Keratinocyte (primary cell): ENCODE results near the gene FUT4. TPM values are rescaled to one million over a fixed set of nuclear protein-coding genes. Genes with fewer than 3 reads are reported as not detected.

Experiments
- DNase-seq: peaks from one replicate; pipeline ENCODE4 v3.0.0-alpha.2; 2011; ENCODE audit warnings: low read depth, missing footprints, low spot score
- FAIRE-seq: peaks from 2 replicates; lab custom pipeline; 2011; peaks lifted over from hg19 to GRCh38; lab: Jason Lieb, UNC
- H2AFZ ChIP-seq: 2 replicates; pipeline ENCODE4 v1.6.0; 2012; ENCODE audit warnings: low read length, control low read depth, inconsistent platforms; ENCODE audit not compliant: control insufficient read depth
- H3K27ac ChIP-seq: 2 replicates; pipeline ENCODE4 v1.5.1; 2011; ENCODE audit warnings: low read length; ENCODE audit not compliant: control insufficient read depth, insufficient read depth
- H3K27me3 ChIP-seq: 3 replicates; pipeline ENCODE4 v1.6.0; 2011; ENCODE audit warnings: low read length; ENCODE audit not compliant: control insufficient read depth, insufficient read depth; ENCODE audit errors: extremely low read depth
- H3K36me3 ChIP-seq, 2 experiments: 2 replicates in 1 of 2; 3 replicates in 1 of 2; pipeline ENCODE4 v1.5.1; 2011; ENCODE audit warnings: low read length in 2 of 2, mild to moderate bottlenecking in 1 of 2; ENCODE audit not compliant: control insufficient read depth in 2 of 2, insufficient read depth in 2 of 2; ENCODE audit errors: extremely low read depth in 1 of 2
- H3K4me1 ChIP-seq: 3 replicates; pipeline ENCODE4 v1.5.1; 2011; ENCODE audit warnings: low read length; ENCODE audit not compliant: control insufficient read depth, insufficient read depth; ENCODE audit errors: extremely low read depth
- H3K4me2 ChIP-seq: 3 replicates; pipeline ENCODE4 v1.6.0; 2011; ENCODE audit warnings: low read depth, low read length; ENCODE audit not compliant: control insufficient read depth, insufficient read depth; ENCODE audit errors: extremely low read depth
- H3K4me3 ChIP-seq, 3 experiments: fragments of 200-600 bp in 1 of 3; sonication (generic) in 1 of 3; 2 replicates in 2 of 3; 3 replicates in 1 of 3; pipeline ENCODE4 v1.5.1; 2011 to 2016; ENCODE audit warnings: low read length in 3 of 3, mild to moderate bottlenecking in 3 of 3, control low read depth in 2 of 3, inconsistent platforms in 1 of 3, low read depth in 1 of 3, mixed read lengths in 1 of 3, mixed run types in 1 of 3, moderate library complexity in 1 of 3; ENCODE audit not compliant: control insufficient read depth in 2 of 3, insufficient read depth in 2 of 3; ENCODE audit errors: extremely low read depth in 1 of 3
- H3K79me2 ChIP-seq: 2 replicates; pipeline ENCODE4 v1.6.0; 2012; ENCODE audit warnings: low read length; ENCODE audit not compliant: control insufficient read depth, insufficient read depth
- H3K9ac ChIP-seq: 3 replicates; pipeline ENCODE4 v1.6.0; 2011; ENCODE audit warnings: low read length; ENCODE audit not compliant: control insufficient read depth, insufficient read depth; ENCODE audit errors: extremely low read depth
- H3K9me1 ChIP-seq: 3 replicates; pipeline ENCODE4 v1.6.0; 2011; ENCODE audit warnings: low read length; ENCODE audit not compliant: control insufficient read depth, insufficient read depth; ENCODE audit errors: extremely low read depth
- H3K9me3 ChIP-seq: 2 replicates; pipeline ENCODE4 v1.5.1; 2012; ENCODE audit warnings: low read depth, low read length; ENCODE audit not compliant: control insufficient read depth
- H4K20me1 ChIP-seq: 3 replicates; pipeline ENCODE4 v1.6.0; 2011; ENCODE audit warnings: low read length; ENCODE audit not compliant: control insufficient read depth, insufficient read depth; ENCODE audit errors: extremely low read depth
- EZH2 ChIP-seq: IDR thresholded peaks from one replicate; pipeline ENCODE4 v1.6.1; 2012; ENCODE audit warnings: inconsistent platforms, mild to moderate bottlenecking, low read length, moderate library complexity
- dilution Hi-C: fragments of 300-500 bp; cut with MboI; formaldehyde crosslinking; loops from one replicate; pipeline ENCODE4 v1.7.0; 2020; ENCODE audit warnings: low sequenced_read_pairs; ENCODE audit not compliant: extremely low pct_ligation_motif_present
- polyA plus RNA-seq, 5 experiments: library from polyadenylated mRNA; depleted of rRNA in 3 of 5; stranded (reverse) in 3 of 5; stranded (forward) in 1 of 5; unstranded in 1 of 5; fragments of >200 nt; gene quantifications; 1 replicate in 1 of 5; 2 replicates in 3 of 5; 3 replicates in 1 of 5; pipeline versions ENCODE4 v1.2.1 to v1.2.3, GENCODE V29; 2011 to 2012; ENCODE audit warnings: missing spikeins in 2 of 5, low read depth in 1 of 5, low replicate concordance in 1 of 5
- TF ChIP-seq, protein P1 (sequence below), 3 experiments: IDR thresholded peaks in 1 of 3; conservative IDR thresholded peaks in 1 of 3; optimal IDR thresholded peaks in 1 of 3; 2 replicates in 2 of 3; 3 replicates in 1 of 3; pipeline versions ENCODE3 to v1.5.1; 2011; ENCODE audit warnings: low read length in 3 of 3, mild to moderate bottlenecking in 3 of 3, moderate library complexity in 2 of 3, control low read depth in 1 of 3, inconsistent platforms in 1 of 3; ENCODE audit not compliant: insufficient read depth in 2 of 3; ENCODE audit errors: extremely low read depth in 1 of 3

The FUT4 gene
- polyA plus RNA-seq, 1 donor (not counting 4 experiments of a cell fraction or from before 2014, with no cell fraction given) = 0.39 TPM

DNA sequence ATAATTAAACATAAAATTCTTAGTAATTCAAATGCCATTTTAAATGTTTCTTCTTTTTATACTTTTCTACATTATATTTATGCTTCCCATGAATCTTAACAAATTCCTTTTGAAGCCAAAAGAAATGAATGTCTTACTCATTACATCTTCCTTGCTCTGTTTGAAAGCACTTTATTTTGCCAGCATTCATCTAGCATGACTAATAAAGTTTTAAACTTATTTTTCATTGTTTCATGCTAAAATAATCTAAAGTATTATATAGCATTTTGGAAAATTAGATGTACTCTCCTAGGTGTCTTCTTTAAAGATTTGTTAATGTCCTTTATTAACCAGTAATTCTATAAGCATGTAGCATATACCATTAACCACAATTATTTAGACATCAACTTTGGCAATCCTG, 13.7 kb downstream of the FUT4 start:
- Histone ChIP-seq H3K9me1 (no peaks in the 10 kb centered on the region), H3K36me3 (no peaks in the 10 kb centered on the region), H3K4me1 (peaks cover 3% of the 10 kb centered on the region), H2AFZ (no peak overlapping the region), H3K9me3 (no peaks in the 10 kb centered on the region), H3K4me3 (no peak overlapping the region), H3K27ac (no peak overlapping the region), H3K79me2 (no peaks in the 10 kb centered on the region), H3K9ac (no peak overlapping the region), H3K27me3 (no peaks in the 10 kb centered on the region), H3K4me2 (no peak overlapping the region), H4K20me1 (no peaks in the 10 kb centered on the region)
- TF ChIP-seq, protein P1, sequence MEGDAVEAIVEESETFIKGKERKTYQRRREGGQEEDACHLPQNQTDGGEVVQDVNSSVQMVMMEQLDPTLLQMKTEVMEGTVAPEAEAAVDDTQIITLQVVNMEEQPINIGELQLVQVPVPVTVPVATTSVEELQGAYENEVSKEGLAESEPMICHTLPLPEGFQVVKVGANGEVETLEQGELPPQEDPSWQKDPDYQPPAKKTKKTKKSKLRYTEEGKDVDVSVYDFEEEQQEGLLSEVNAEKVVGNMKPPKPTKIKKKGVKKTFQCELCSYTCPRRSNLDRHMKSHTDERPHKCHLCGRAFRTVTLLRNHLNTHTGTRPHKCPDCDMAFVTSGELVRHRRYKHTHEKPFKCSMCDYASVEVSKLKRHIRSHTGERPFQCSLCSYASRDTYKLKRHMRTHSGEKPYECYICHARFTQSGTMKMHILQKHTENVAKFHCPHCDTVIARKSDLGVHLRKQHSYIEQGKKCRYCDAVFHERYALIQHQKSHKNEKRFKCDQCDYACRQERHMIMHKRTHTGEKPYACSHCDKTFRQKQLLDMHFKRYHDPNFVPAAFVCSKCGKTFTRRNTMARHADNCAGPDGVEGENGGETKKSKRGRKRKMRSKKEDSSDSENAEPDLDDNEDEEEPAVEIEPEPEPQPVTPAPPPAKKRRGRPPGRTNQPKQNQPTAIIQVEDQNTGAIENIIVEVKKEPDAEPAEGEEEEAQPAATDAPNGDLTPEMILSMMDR (optimal IDR thresholded peaks at IDR 0.05 in 1 of 3, IDR thresholded peaks at IDR 0.05 in 1 of 3, conservative IDR thresholded peaks at IDR 0.05 in 1 of 3; ENCODE audit: extremely low read depth in 1 of 3, insufficient read depth in 2 of 3, low read length in 3 of 3) = no peak
- no peak for TF ChIP-seq EZH2
- FAIRE-seq (no peak), DNase-seq (no peak)
- dilution Hi-C loops = no loop called here

DNA sequence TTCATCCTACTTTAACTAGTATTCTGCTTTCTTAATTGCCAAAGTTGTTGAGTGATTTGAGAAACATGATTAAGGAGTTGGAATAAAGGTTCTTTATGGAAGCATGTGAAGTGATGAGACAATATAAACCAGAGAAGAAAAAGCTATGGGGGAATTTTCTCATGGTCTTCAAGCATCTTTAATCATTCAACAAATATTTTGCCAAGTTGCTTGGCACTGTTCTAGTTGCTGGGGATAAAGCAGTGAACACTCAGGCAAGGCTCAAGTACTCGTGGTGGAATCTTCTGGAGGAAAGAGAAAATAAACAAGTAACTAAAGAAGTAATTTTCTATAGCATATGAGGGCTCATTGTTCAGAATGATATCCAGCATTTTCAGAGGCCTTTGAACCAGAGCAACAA, 14.3 kb downstream of the FUT4 start:
- no peak overlapping the region for H3K4me2 ChIP-seq
- no peaks in the 10 kb centered on the region for H3K9me1 ChIP-seq
- no peaks in the 10 kb centered on the region for H3K27me3 ChIP-seq
- no peak for TF ChIP-seq EZH2
- TF ChIP-seq, protein P1 (optimal IDR thresholded peaks at IDR 0.05 in 1 of 3, IDR thresholded peaks at IDR 0.05 in 1 of 3, conservative IDR thresholded peaks at IDR 0.05 in 1 of 3; ENCODE audit: extremely low read depth in 1 of 3, insufficient read depth in 2 of 3, low read length in 3 of 3) = no peak
- dilution Hi-C loops = no loop called here
- H2AFZ ChIP-seq = no peak overlapping the region
- no peaks in the 10 kb centered on the region for H4K20me1 ChIP-seq
- no peaks in the 10 kb centered on the region for H3K9me3 ChIP-seq
- H3K36me3 ChIP-seq = no peaks in the 10 kb centered on the region
- no peak overlapping the region for H3K9ac ChIP-seq
- no peak for DNase-seq
- peaks cover 5% of the 10 kb centered on the region for H3K4me1 ChIP-seq
- no peak for FAIRE-seq
- no peak overlapping the region for H3K4me3 ChIP-seq
- no peaks in the 10 kb centered on the region for H3K79me2 ChIP-seq
- H3K27ac ChIP-seq = no peak overlapping the region
